ENCODE measurements around the gene COBLL1. TPM values are rescaled to one million over a fixed set of nuclear protein-coding genes. Genes with fewer than 3 reads are reported as not detected.

Gene COBLL1
- total RNA-seq, 1 donor from 2014 or later = 4.4 TPM

DNA sequence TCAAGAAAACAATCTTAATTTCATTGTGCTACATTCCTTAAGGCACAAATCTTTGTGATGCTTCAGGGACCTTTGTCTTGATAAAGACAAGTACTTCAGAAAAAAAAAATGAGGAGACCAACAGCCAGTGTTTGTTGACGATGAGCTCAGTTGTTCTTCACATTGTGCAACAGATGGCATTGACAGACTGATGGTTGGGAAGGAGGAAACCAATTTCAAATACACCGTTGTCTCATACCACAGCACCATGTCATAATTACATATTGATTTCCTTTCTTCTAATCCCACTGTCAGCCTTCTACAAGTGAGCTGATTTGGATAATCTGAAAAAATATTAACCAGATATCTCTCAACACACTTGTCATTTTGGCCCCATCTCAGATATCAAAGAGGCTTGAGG, 166.6 kb downstream of the COBLL1 start:
- H3K27ac Mint-ChIP-seq (ENCODE audit: unreplicated experiment) = no peak overlapping the region
- peaks cover 7% of the 10 kb centered on the region for H3K9me3 Mint-ChIP-seq

DNA sequence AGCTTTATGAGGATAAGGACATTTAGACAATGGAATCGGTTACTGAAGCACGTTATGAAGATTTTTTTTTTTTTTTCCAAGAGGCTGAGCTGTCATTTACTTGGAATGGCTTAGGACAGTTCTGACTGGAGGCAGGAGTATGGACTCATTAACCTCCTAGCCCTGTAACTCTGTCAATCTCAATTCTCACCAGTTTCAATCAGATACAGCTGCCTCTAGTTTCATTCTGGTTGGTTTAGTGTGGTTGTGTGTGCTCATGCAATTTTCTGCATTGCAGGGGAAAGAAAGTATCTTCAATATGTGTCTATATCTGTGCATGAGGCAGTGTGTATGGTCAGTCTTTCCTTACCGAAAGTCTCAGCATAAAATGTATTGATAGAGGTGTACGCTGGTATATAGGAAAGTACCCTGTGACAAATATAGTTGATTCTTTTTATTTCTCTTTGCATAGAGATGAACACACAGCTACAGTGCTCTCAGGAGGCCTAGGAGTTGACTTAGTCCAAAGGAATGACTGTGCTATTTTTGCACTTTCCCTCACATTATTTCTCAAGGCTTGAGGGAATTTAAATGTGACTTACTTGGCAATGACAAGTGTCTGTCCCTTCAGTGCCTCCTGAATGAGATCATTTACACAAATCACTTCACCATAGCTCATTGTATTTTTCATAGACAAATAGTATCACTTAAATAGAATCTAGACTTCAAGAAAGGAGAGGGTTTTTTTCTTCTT, 169.8 kb downstream of the COBLL1 start:
- no peaks in the 10 kb centered on the region for H3K9me3 Mint-ChIP-seq
- TF ChIP-seq, protein P1, sequence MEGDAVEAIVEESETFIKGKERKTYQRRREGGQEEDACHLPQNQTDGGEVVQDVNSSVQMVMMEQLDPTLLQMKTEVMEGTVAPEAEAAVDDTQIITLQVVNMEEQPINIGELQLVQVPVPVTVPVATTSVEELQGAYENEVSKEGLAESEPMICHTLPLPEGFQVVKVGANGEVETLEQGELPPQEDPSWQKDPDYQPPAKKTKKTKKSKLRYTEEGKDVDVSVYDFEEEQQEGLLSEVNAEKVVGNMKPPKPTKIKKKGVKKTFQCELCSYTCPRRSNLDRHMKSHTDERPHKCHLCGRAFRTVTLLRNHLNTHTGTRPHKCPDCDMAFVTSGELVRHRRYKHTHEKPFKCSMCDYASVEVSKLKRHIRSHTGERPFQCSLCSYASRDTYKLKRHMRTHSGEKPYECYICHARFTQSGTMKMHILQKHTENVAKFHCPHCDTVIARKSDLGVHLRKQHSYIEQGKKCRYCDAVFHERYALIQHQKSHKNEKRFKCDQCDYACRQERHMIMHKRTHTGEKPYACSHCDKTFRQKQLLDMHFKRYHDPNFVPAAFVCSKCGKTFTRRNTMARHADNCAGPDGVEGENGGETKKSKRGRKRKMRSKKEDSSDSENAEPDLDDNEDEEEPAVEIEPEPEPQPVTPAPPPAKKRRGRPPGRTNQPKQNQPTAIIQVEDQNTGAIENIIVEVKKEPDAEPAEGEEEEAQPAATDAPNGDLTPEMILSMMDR (conservative IDR thresholded peaks at IDR 0.05) = no peak
- no peak overlapping the region for H3K4me3 Mint-ChIP-seq
- no peaks in the 10 kb centered on the region for H3K27me3 Mint-ChIP-seq (ENCODE audit: low read depth)
- no peak for DNase-seq (ENCODE audit: low read depth, low spot score)
- no peaks in the 10 kb centered on the region for H3K36me3 Mint-ChIP-seq (ENCODE audit: low read depth)
- H3K4me1 Mint-ChIP-seq = no peaks in the 10 kb centered on the region
- H3K27ac Mint-ChIP-seq (ENCODE audit: unreplicated experiment) = no peak overlapping the region

More for the DNA sequence above, 166.6 kb downstream of the COBLL1 start:
- no peaks in the 10 kb centered on the region for H3K4me1 Mint-ChIP-seq
- TF ChIP-seq, protein P1 (conservative IDR thresholded peaks at IDR 0.05) = no peak
- DNase-seq (ENCODE audit: low read depth, low spot score) = no peak
- no peaks in the 10 kb centered on the region for H3K27me3 Mint-ChIP-seq (ENCODE audit: low read depth)
- no peak overlapping the region for H3K4me3 Mint-ChIP-seq
- no peaks in the 10 kb centered on the region for H3K36me3 Mint-ChIP-seq (ENCODE audit: low read depth)

DNA sequence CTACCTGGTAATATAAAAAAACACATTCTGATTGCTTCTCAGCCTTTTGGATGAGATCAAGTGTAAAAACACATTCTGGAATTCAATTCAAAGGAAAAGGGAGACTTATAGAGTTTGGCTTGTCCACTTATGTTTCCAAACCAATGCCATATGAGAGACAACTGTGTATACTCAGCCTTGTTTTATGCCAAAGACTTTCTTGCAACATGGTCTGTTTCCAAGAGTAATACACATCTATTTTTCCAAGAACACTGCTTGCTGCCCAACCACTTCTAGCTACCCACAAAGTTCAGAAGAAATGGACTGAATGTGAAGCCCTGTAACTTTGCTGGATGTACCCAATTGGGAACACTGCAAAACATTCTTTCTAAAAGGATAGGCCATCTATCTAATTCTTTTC, 172.3 kb downstream of the COBLL1 start:
- H3K27ac Mint-ChIP-seq (ENCODE audit: unreplicated experiment) = no peak overlapping the region
- DNase-seq (ENCODE audit: low read depth, low spot score) = no peak
- no peak overlapping the region for H3K4me3 Mint-ChIP-seq
- TF ChIP-seq, protein P1 (conservative IDR thresholded peaks at IDR 0.05) = no peak
- H3K9me3 Mint-ChIP-seq = peaks cover 2% of the 10 kb centered on the region
- no peaks in the 10 kb centered on the region for H3K27me3 Mint-ChIP-seq (ENCODE audit: low read depth)
- no peaks in the 10 kb centered on the region for H3K4me1 Mint-ChIP-seq
- no peaks in the 10 kb centered on the region for H3K36me3 Mint-ChIP-seq (ENCODE audit: low read depth)

DNA sequence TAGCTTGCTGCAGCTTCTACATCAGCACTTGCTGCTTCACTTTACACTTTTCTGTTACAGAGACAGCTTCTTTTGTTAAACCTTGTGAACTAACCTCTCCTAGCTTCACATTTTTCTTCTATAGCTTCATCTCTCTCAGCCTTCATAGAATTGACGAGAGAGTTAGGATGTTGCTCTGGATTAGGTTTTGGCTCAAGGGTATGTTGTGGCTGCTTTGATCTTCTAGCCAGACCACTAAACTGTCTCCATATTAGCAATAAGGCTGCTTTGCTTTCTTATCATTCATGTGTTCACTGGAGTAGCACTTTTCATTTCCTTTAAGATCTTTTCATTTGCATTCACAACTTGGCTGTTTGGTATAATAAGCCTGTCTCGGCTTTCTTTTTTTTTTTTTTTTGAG, 174.1 kb downstream of the COBLL1 start:
- TF ChIP-seq, protein P1 (conservative IDR thresholded peaks at IDR 0.05) = no peak
- H3K4me3 Mint-ChIP-seq = no peak overlapping the region
- DNase-seq (ENCODE audit: low read depth, low spot score) = no peak
- H3K36me3 Mint-ChIP-seq (ENCODE audit: low read depth) = no peaks in the 10 kb centered on the region
- H3K27me3 Mint-ChIP-seq (ENCODE audit: low read depth) = no peaks in the 10 kb centered on the region
- H3K9me3 Mint-ChIP-seq = peaks cover 2% of the 10 kb centered on the region
- H3K4me1 Mint-ChIP-seq = no peaks in the 10 kb centered on the region
- H3K27ac Mint-ChIP-seq (ENCODE audit: unreplicated experiment) = no peak overlapping the region

DNA sequence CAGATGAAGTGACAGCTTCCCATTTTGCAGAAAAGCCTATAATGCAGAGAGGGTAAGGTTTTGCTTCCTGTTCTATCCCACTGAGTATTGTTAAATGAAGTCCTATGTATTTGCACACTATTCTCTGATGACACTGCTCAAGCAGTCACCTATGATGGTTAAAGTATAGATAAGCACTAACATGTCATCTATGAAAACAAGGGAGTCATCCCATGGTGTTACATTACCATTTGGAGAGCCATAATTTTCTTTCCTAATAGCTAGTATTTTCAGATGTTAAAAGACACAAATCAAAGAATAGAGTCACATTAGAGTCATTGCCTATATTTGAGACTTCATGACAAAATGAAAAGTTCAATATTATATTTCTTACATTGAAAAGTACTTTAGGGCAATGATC, 177.6 kb downstream of the COBLL1 start:
- DNase-seq (ENCODE audit: low read depth, low spot score) = no peak
- Mint-ChIP-seq H3K9me3 (peaks cover 2% of the 10 kb centered on the region), H3K36me3 (ENCODE audit: low read depth) (no peaks in the 10 kb centered on the region), H3K27me3 (ENCODE audit: low read depth) (no peaks in the 10 kb centered on the region), H3K4me3 (no peak overlapping the region), H3K4me1 (no peaks in the 10 kb centered on the region), H3K27ac (ENCODE audit: unreplicated experiment) (no peak overlapping the region)
- TF ChIP-seq, protein P1 (conservative IDR thresholded peaks at IDR 0.05) = no peak
